Stimulated activated CD8-positive, alpha-beta memory T cell treated with anti-CD3 and anti-CD28 coated beads, Interleukin-12 subunit alpha, Interleukin-12 subunit beta, amount 100 ng/mL, for 1 hour (primary cell): ENCODE results near the gene BIVM.

Source experiments
- DNase-seq: peaks from one replicate; pipeline ENCODE4 v3.0.0-alpha.2; 2020; ENCODE audit warnings: low read depth

BIVM gene

DNA sequence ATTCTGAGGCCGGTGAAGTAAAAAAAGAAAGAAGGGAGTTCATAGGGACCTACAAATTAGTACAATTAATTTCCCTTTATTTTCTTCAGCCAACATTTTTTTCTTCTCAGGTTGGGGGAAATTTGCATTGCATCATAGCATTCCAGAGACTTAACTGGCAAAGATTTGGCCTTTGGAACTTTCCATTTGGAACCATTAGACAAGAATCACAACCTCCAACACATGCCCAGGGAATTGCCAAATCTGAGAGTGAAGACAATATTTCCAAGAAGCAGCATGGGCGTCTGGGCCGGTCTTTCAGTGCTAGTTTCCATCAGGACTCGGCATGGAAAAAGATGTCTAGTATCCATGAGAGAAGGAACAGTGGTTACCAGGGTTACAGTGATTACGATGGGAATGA lies 40.5 kb downstream of the BIVM start:
- no peak for DNase-seq

DNA sequence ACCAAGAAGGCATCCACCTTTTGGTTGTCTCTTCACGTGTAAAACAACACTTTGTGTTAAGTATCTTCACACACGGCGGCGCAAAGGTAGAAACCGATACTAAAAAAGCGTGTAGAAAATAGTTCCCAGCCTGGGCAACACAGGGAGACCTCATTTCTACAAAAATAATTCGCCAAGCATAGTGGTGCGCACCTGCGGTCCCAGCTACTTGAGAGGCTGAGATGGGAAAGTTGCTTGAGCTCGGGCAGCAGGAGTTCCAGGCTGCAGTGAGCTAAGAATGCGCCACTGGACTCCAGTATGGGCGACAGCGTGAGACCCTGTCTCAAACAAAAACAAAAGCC lies 46.3 kb downstream of the BIVM start:
- no peak for DNase-seq

DNA sequence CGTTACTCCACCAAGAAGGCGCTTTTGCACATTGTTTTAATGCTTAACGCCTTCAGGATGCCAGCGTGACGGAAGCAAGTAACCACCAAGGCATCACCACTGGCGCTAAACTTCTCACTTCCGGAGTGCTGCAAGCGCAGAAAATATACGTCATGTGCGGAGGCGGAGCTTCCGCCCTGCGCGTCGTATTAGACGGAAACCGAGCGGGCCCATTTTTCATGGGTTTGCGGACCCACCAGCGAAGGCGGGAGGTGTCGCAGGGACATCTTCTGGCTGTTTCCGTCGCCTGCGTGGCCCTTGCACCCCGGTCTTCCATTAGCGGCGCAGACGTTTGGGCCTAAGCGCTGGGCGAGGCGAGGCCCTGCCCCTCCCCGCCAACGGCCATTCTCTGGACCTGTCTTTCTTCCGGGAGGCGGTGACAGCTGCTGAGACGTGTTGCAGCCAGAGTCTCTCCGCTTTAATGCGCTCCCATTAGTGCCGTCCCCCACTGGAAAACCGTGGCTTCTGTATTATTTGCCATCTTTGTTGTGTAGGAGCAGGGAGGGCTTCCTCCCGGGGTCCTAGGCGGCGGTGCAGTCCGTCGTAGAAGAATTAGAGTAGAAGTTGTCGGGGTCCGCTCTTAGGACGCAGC lies 46.8 kb downstream of the BIVM start, which contains the start of gene ERCC5:
Gene ERCC5 (plus strand): TSS at position 403 of the 631 bp plus-strand sequence. CDS start 235 bp downstream, outside the sequence.
- DNase-seq, result peak; percentile 93

DNA sequence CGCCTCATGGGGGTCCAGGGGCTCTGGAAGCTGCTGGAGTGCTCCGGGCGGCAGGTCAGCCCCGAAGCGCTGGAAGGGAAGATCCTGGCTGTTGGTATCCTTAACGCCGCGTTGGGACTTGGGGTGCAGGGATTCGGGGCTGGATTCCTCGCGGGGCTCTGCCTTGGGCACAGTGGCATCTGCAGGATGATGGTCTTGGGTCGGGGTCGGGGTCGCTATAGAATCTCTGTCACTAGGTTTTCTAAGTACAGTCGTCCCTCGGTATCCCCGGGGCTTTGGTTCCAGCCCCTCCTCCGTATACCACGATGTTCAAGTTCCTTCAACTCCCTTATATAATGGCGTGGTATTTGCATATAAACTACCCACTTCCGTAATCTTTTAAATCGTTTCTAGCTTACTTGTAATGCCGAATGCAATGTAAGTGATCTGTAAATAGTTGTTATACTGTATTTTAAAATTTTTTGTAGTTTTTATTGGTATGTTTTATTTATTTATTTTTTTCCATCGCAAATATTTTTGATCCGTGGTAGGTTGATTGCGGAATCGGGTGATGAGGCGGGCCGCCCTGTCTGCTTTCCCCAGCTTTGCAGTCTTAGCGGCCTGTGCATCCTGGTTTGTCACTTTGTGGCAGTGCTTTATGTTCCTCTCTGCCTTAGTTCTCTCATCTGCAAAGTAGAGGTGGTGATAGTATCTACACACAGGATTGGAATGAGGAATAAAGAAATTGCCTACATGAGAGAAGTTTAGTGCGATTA lies 47.5 kb downstream of the BIVM start:
- DNase-seq, result peak; percentile 20

GRCh38 chr13:102847272-102848234 lies 48.6 kb downstream of the BIVM start:
- DNase-seq, result no peak

- DNase-seq, result no peak
Measured at GRCh38 chr13:102848956-102849355, 50.0 kb downstream of the BIVM start.

GRCh38 chr13:102852556-102852955 lies 53.6 kb downstream of the BIVM start:
- no peak for DNase-seq

GRCh38 chr13:102854675-102855074 lies 55.8 kb downstream of the BIVM start:
- no peak for DNase-seq

- no peak for DNase-seq
Measured at GRCh38 chr13:102856557-102856956, 57.6 kb downstream of the BIVM start.

GRCh38 chr13:102862624-102863210 lies 63.8 kb downstream of the BIVM start:
- DNase-seq, result no peak

DNA sequence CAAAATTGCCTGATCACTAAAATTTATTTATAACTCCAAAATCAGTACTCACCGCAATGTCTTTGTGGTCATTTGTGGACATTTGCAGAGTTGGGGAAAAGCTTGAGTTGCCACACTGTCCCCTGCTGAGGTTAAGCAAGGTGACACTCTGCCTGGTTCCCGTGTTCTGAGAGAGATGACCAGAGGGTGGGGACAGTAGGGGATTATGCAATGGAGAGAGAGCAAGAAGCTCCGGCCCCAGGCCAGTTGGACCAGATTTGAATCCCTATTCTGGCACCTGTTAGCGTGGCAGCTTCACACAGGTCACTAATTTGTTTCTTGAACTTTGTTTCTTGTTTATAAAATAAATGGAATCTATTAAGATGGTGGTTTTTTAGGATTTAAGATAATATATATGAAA lies 64.7 kb downstream of the BIVM start:
- no peak for DNase-seq

DNA sequence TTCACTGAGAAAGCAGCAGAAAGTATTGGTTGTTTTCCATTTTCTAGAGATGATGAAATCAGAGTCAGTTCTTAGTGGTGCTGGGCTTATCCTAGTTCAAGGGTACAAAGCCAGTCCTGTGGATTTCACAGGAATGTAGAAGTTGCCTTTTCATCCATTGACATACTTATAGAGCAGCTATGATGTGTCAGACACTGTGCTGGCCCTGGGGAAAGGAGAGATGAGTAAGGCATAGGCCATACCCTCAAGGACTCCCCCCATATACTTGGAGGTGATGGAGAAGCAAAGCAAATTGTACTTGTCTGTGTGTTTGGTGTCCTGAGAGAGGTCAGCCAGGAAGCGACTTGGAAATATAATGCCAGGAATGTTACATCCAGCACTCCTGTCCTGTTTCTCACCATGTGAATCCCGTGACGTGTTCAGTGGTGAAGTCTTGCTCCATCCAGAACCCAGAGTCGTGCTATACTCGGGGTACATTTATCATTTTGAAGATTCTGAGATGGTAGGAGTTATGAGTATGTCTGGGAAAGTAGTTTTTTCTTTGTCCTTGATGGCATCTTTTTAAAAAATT lies 69.5 kb downstream of the BIVM start:
- DNase-seq, result no peak

- no peak for DNase-seq
Measured at GRCh38 chr13:102869948-102870676, 71.2 kb downstream of the BIVM start.

DNA sequence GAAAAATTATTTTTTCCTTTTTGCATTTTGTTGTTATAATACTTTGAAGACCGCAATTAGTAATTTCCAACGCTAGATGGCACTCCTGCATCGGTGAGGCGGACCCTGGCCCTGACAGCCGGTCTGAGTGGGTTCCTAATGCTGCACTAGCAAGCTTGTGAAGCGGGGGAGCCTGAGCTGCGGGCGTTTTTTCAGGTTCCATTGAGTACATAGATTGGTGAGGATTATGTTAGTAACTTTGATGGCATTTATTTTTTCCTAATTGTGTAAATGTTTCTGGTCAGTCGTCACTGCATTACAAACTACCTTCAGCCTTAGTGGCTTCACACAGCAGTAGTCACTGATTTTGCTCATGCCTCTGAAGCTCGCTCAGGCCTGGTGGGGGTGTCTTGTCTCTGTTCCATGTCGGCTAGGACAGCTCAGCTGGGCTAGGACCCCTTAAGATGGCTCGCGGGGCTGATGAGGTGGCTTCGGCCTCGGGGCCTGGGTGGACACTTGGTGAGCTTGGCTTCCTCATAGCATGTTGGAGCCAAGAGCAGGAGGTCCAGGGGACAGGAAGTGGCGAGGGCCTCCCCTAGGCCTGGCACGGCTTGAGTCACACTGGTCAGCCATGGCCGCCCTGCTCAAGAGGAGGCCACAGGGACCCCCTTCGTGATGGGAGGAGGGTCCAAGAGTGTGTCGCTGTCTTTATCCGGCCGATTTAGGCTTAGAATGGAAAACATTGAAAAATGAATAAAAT lies 71.9 kb downstream of the BIVM start:
- peak; percentile 33 for DNase-seq

DNA sequence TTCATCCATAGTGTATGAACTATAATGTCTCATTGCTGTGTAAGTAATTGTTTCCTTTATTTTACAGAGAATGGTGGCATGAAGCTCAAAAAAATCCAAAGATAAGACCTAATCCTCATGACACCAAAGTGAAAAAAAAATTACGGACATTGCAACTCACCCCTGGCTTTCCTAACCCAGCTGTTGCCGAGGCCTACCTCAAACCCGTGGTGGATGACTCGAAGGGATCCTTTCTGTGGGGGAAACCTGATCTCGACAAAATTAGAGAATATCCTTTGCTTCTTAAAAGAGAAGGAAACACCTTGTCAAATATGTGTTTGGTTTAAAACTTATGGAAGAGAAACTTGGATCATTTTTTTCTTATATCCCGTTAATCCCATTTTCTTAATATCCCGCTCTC lies 73.2 kb downstream of the BIVM start:
- no peak for DNase-seq

- no peak for DNase-seq
Measured at GRCh38 chr13:102872531-102872930, 73.6 kb downstream of the BIVM start.

DNA sequence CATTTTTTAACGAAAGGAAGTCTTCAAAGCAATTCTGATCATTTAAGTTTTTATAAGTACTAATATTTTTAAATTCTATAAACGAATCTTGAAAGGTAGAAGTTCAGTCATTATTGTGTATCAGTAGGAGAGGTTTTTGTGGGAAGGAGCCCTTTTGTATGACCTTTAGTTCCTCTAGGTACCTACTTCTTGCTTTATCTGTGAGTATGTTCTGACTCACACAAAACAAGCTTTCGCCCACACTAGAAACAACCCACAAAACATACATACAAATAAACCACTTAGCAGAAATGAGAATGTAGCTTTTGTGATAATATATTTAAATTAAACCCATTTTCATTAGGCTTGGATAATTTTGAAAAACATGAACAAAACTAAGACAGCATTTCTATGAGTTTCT lies 74.7 kb downstream of the BIVM start:
- no peak for DNase-seq

DNA sequence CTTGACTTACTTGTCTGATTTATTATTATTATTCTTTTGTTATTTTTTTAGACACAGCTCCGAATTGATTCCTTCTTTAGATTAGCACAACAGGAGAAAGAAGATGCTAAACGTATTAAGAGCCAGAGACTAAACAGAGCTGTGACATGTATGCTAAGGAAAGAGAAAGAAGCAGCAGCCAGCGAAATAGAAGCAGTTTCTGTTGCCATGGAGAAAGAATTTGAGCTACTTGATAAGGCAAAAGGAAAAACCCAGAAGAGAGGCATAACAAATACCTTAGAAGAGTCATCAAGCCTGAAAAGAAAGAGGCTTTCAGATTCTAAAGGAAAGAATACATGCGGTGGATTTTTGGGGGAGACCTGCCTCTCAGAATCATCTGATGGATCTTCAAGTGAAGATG lies 76.3 kb downstream of the BIVM start:
- DNase-seq, result no peak

- DNase-seq, result no peak
Measured at GRCh38 chr13:102877303-102877702, 78.4 kb downstream of the BIVM start.

GRCh38 chr13:102878481-102878880 lies 79.6 kb downstream of the BIVM start:
- no peak for DNase-seq
